ENCODE results near the gene VAV3. TPM values are rescaled to one million over a fixed set of nuclear protein-coding genes. Genes with fewer than 3 reads are reported as not detected.
"Not testable (repeated sequence)": the region's sequence is repeated elsewhere in the genome, so short reads cannot be mapped to it uniquely, and the experiment has no call there.

Gene VAV3
- total RNA-seq, 4 donors from 2014 or later = 1.9 to 5.8 (median 3.0) TPM

DNA sequence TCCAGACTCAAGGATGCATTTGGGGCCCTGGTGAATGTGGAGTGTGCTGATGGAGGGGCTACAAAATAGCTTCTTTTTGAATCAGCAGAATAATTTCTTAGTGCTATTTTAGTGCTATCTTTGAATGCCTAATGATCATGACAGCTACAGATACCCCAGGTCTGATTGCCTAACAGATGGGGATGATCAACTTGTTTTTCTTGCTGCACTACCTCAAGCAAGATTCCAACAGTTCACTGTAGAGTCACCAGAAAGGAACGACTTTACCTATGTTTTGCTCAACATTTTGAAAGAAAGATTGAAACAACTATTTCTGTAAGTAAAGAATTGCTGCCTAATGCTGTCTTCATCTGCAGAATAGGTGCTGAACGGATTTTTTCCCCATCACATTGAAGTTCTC, 42.6 kb upstream of the VAV3 start:
- Histone ChIP-seq H3K36me3 (no peaks in the 10 kb centered on the region), H3K4me3 (no peak overlapping the region), H3K27ac (replicated peaks in 1 of 4) (no peak overlapping the region), H3K27me3 (no peaks in the 10 kb centered on the region), H3K4me1 (no peaks in the 10 kb centered on the region), H3K9me3 (no peaks in the 10 kb centered on the region)
- DNase-seq (ENCODE audit: extremely low spot score) = peak; percentile 14
- intact Hi-C loops (cut with DNase I) = no loop called here
- WGBS = 75% methylated on average over 2 of the region's 2 CpGs
- TF ChIP-seq EP300 (IDR thresholded peaks at IDR 0.05) (no peak), POLR2A (IDR thresholded peaks at IDR 0.05; ENCODE audit: low read depth) (no peak), POLR2AphosphoS5 (IDR thresholded peaks at IDR 0.05) (no peak)
- TF ChIP-seq, protein P1, sequence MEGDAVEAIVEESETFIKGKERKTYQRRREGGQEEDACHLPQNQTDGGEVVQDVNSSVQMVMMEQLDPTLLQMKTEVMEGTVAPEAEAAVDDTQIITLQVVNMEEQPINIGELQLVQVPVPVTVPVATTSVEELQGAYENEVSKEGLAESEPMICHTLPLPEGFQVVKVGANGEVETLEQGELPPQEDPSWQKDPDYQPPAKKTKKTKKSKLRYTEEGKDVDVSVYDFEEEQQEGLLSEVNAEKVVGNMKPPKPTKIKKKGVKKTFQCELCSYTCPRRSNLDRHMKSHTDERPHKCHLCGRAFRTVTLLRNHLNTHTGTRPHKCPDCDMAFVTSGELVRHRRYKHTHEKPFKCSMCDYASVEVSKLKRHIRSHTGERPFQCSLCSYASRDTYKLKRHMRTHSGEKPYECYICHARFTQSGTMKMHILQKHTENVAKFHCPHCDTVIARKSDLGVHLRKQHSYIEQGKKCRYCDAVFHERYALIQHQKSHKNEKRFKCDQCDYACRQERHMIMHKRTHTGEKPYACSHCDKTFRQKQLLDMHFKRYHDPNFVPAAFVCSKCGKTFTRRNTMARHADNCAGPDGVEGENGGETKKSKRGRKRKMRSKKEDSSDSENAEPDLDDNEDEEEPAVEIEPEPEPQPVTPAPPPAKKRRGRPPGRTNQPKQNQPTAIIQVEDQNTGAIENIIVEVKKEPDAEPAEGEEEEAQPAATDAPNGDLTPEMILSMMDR (IDR thresholded peaks at IDR 0.05) = no peak

DNA sequence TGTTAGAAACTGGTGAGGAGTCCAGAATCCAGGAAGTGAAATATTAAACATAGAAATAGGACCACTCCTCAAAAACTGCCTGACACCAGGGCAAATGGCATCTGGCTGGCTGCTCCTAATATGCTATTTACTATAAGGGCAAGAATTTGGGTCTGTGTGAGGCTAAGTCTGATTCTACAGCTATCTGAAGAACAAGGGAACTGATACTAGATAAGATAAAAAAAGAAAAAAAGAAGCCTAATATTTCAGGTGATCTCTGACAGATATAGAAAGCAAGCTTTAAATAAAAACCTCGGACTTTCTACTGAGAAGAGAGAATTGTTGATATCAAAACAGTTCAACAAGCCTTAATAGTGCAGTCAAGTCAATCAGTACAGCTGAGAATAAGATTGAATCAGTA, 42.1 kb upstream of the VAV3 start:
- WGBS = 79% methylated on average over 1 of the region's 1 CpG
- intact Hi-C loops (cut with DNase I) = no loop called here

DNA sequence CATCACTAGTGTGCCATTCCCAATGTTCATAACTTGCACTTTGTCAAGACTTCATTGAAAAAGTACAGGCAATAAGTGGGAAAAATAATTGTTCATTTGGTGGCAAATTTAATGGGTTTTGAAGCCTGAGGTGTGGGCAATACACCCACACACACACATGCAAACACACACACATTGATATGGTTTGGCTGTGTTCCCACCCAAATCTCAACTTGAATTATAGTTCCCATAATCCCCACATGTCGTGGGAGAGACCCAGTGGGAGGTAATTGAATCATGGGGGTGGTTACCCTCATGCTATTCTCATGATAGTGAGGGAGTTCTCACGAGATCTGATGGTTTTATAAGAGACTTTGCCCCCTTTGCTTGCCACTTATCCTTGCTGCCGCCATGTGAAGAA, 39.9 kb upstream of the VAV3 start:
- WGBS = 93% methylated on average over 3 of the region's 3 CpGs
- intact Hi-C loops (cut with DNase I); H3K9me3 ChIP-seq; H3K27ac ChIP-seq (replicated peaks in 1 of 4); H3K4me3 ChIP-seq; H3K27me3 ChIP-seq; H3K36me3 ChIP-seq; H3K4me1 ChIP-seq; DNase-seq (ENCODE audit: extremely low spot score): not testable (repeated sequence)

More for the DNA sequence above, 42.1 kb upstream of the VAV3 start:
- H3K9me3 ChIP-seq = no peaks in the 10 kb centered on the region
- H3K27me3 ChIP-seq = no peaks in the 10 kb centered on the region
- H3K27ac ChIP-seq (replicated peaks in 1 of 4) = no peak overlapping the region
- DNase-seq (ENCODE audit: extremely low spot score) = peak; percentile 34
- H3K4me3 ChIP-seq = no peak overlapping the region
- H3K36me3 ChIP-seq = no peaks in the 10 kb centered on the region
- H3K4me1 ChIP-seq = no peaks in the 10 kb centered on the region
- TF ChIP-seq EP300 (IDR thresholded peaks at IDR 0.05) (no peak), POLR2A (IDR thresholded peaks at IDR 0.05; ENCODE audit: low read depth) (no peak), POLR2AphosphoS5 (IDR thresholded peaks at IDR 0.05) (no peak)
- TF ChIP-seq, protein P1 (IDR thresholded peaks at IDR 0.05) = no peak

DNA sequence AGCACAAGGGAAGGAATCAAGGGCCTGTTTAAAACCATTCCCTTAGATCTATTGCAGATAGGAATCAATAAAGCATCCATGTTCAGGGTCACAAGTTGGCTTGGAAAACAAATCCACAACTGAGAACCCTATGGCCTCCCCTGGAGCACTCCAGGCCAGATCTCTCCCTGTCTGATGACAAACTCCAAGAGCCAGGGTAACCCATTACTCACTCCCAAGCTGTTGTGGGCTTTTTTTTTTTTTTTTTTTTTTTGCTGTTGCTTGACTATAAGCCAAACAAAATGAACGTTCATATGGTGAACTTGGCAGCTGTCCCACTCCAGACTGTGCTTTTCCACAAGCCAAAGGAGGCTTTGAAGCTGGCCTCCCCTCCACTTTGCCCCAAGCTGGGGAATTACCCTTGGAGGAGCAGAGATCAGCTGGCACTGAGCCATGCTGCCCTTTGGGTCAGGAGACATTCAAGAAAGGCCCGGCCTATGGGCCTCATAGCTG, 35.7 kb upstream of the VAV3 start:
- WGBS = 0% methylated on average over 1 of the region's 2 CpGs
- Histone ChIP-seq H3K4me1 (peaks cover 0 to 7% (median 4%) of the 10 kb centered on the region in 4 donors), H3K9me3 (no peaks in the 10 kb centered on the region), H3K27me3 (no peaks in the 10 kb centered on the region), H3K36me3 (no peaks in the 10 kb centered on the region), H3K4me3 (no peak overlapping the region), H3K27ac (replicated peaks in 1 of 4) (no peak overlapping the region)
- TF ChIP-seq POLR2AphosphoS5 (IDR thresholded peaks at IDR 0.05) (no peak), EP300 (IDR thresholded peaks at IDR 0.05) (no peak), POLR2A (IDR thresholded peaks at IDR 0.05; ENCODE audit: low read depth) (no peak)
- TF ChIP-seq, protein P1 (IDR thresholded peaks at IDR 0.05) = no peak
- no peak for DNase-seq (ENCODE audit: extremely low spot score)
- intact Hi-C loops (cut with DNase I) = no loop called here

DNA sequence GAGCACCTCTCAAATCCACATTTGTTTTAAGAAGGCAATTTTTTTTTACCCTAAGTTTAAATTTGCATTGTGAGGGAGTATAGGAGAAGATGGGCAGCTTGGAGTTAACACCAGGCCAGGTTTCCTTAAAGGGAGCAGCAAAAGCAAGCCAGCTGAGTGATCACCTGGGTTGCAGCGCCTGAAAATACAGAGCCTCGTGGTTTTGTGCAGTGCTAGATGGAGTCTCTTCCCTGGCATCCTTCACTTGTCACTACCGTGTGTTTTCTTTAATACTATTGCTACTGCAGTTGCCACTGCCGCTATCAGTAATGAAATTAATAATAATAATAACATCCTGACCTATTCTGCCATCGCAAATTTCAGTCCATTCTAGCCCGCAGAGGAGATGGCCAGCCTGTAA, 35.2 kb upstream of the VAV3 start:
- DNase-seq (ENCODE audit: extremely low spot score) = no peak
- Histone ChIP-seq H3K27me3 (no peaks in the 10 kb centered on the region), H3K4me3 (no peak overlapping the region), H3K4me1 (peaks cover 0 to 7% (median 4%) of the 10 kb centered on the region in 4 donors), H3K27ac (replicated peaks in 1 of 4) (no peak overlapping the region), H3K9me3 (no peaks in the 10 kb centered on the region), H3K36me3 (no peaks in the 10 kb centered on the region)
- TF ChIP-seq, protein P1 (IDR thresholded peaks at IDR 0.05) = no peak
- TF ChIP-seq POLR2AphosphoS5 (IDR thresholded peaks at IDR 0.05) (no peak), POLR2A (IDR thresholded peaks at IDR 0.05; ENCODE audit: low read depth) (no peak), EP300 (IDR thresholded peaks at IDR 0.05) (no peak)
- WGBS = 76% methylated on average over 6 of the region's 6 CpGs
- intact Hi-C loops (cut with DNase I) = no loop called here
